Melanocyte of skin (primary cell): Measurements from ENCODE around the gene ANXA11. TPM values are rescaled to one million over a fixed set of nuclear protein-coding genes. Genes with fewer than 3 reads are reported as not detected.

Source experiments
- small RNA-seq, 2 donors: library from RNA; depleted of rRNA; stranded (forward); fragments of <200 nt; gene quantifications; one replicate each; pipeline ENCODE3, GENCODE V24; 2012
- total RNA-seq, 2 donors: library from RNA; depleted of rRNA; stranded (reverse); fragments of >200 nt; gene quantifications; 2 replicates each; pipeline ENCODE4 v1.2.3, GENCODE V29; 2012

Gene ANXA11
- total RNA-seq = 10 to 100 TPM; 51.6 to 67.1 TPM

DNA sequence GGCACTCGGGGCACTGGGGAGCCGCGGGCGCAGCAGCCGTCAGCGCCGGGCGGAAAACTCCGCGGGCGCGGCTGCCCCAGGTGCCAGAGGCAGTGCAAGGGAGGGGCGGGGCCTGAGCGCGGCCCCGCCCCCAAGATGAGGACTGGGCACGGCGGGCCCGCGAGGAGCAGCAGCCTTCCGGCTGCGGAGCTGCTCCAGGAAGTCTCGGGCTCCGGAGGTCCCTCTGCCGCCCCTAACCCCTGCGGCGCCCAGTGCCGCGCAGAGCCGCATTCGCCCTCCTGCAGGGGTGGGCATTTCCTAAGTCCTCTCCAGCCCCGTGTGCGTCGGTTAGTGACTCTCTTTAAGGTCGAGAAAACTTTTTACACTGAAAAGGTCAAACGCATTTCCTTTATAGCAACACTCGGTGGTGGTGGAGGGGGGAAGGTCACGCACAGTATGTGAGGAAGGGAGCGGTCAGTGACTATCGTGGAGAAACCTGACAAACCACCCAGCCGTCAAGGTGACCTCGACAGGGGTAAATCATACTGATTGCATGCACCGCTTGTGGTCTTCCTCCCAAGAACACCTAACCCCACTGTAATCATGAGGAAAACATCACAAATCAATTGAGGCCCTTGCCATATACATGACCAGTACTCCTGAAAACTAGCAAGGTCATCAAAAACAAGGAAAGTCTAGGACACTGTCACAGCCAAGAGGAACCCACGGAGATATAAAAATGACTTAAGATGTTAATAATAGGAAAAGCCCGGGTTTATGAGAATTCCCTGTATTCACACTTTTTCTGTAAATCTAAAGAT is at the start of gene ANXA11:
Gene ANXA11, minus strand, starts transcription at position 61 of the 800 bp plus-strand sequence. CDS start 32,676 bp downstream, outside the sequence.

DNA sequence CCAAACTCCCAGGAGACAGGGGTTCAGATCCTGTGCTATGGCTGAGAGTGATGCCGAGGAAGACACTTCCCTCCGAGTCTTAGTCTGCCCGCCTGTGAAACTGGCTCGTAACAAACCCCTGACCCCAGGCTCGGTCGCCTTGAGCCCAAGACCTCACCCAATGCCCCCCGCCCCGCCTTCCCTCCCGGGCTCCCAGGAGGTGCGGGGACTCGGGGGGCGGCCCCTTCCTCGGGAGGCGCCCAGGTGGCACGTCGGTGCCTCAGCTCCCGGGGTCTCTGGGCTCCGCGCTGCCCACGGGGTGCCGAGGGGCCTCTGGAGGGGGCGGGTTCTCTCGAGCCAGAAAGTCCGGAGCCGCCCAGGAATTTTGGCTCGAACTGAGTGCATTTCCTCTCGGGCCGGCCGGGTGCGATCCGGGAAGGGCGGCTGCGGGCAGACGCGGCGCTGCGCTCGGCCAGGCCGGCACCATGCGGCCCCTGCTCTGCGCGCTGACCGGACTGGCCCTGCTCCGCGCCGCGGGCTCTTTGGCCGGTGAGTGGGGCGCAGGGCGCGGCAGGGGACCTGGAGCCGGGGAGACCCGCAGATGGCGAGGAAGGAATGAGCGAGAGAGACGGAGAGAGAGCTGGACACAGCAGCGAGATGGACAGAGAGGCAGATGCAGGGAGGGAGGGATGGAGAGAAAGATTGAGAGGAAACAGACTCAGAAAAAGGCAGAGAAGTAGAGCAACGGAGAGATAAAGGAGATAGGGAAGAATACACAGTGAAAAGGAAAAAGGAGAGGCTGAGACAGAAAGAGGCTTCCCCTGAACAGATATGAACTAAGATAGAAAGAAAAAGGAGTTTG is 72.8 kb downstream of the ANXA11 start, which contains the start of gene PLAC9:
Gene PLAC9, plus strand, starts transcription at position 432 of the 841 bp plus-strand sequence. Its CDS starts 33 bp downstream, at position 465.

Small RNAs within 50 kb of the gene (small RNA-seq; reads per million reads assigned to genes)
- 0 reads per million in 2 donors for gene RPS12P2

Other genes with a start within 250 kb of the ANXA11 start
- gene TMEM254, start 126.9 kb downstream of the ANXA11 start, total RNA-seq = 1 to 10 TPM; 8.7 to 9.6 TPM
- 1 to 10 TPM in 1 of 2 donors, under 1 TPM in 1; 0.67 to 1.4 TPM for gene PLAC9, start 72.8 kb downstream of the ANXA11 start, total RNA-seq
- 1 to 10 TPM in 1 of 2 donors, under 1 TPM in 1; 0.33 to 1.4 TPM for gene MAT1A, start 84.1 kb upstream of the ANXA11 start, total RNA-seq
- gene DYDC1, start 151.2 kb upstream of the ANXA11 start, total RNA-seq = not detected
- not detected for gene DYDC2, start 151.2 kb upstream of the ANXA11 start, total RNA-seq
- gene PRXL2A, start 203.0 kb upstream of the ANXA11 start, total RNA-seq = 10 to 100 TPM; 65.6 to 68.1 TPM
- gene TSPAN14, start 248.8 kb upstream of the ANXA11 start, total RNA-seq = 10 to 100 TPM; 61.9 to 69.6 TPM